ENCODE data around the gene LCE7A. TPM values are rescaled to one million over a fixed set of nuclear protein-coding genes. Genes with fewer than 3 reads are reported as not detected.

The LCE7A gene
- total RNA-seq, 1 experiment from 2014 or later = not detected

DNA sequence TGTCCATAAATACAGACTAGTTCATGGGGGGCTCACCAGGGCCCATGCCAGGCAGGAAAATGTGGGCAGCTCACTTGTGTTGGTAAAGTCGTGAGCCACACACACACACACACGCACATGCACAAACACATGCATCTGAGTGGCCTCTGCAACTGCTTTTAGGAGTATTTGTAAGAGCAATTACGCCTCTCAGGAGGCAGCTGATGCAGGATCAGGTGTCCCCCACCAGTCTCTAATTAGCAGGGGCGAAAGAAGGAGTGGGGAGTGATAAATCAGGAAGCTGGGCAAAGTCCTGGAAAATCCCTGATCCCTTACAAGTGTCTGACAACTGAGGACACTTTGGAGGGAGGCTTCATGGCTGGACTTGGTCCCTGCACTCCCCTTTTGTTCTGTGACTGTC is 42.8 kb downstream of the LCE7A start:
- Mint-ChIP-seq H3K4me3 (ENCODE audit: unreplicated experiment) (no peak overlapping the region), H3K36me3 (ENCODE audit: insufficient read depth, unreplicated experiment) (no peaks in the 10 kb centered on the region), H3K4me1 (ENCODE audit: low read depth, unreplicated experiment) (no peaks in the 10 kb centered on the region), H3K9me3 (ENCODE audit: unreplicated experiment) (no peaks in the 10 kb centered on the region), H3K27me3 (ENCODE audit: insufficient read depth, unreplicated experiment) (peaks cover 31% of the 10 kb centered on the region), H3K27ac (ENCODE audit: unreplicated experiment) (no peak overlapping the region)
- Histone ChIP-seq H3K4me1 (no peaks in the 10 kb centered on the region), H3K4me3 (ENCODE audit: low read depth, low read length) (no peak overlapping the region), H3K27me3 (replicated peaks; ENCODE audit: control insufficient read depth, insufficient read depth, low read length) (peaks cover 2% of the 10 kb centered on the region), H3K36me3 (ENCODE audit: control insufficient read depth, insufficient read depth, low read length) (no peaks in the 10 kb centered on the region), H3K9me3 (no peaks in the 10 kb centered on the region)
- intact Hi-C loops (cut with micrococcal nuclease; ENCODE audit: unreplicated experiment) = no loop called here
- POLR2A ChIA-PET = no interaction called here
- TF ChIP-seq CTCF (IDR thresholded peaks at IDR 0.05; ENCODE audit: insufficient read depth in 1 of 2, low read depth in 1 of 2, low read length in 1 of 2, severe bottlenecking in 1 of 2, unreplicated experiment in 1 of 2) = no peak
- BruUV-seq (replicated peaks) = no TSS peak
- no peak for DNase-seq
- CTCF ChIA-PET = no interaction called here

GRCh38 chr1:152904688-152905440 is 45.1 kb downstream of the LCE7A start:
- no peaks in the 10 kb centered on the region for H3K9me3 ChIP-seq
- Mint-ChIP-seq H3K9me3 (ENCODE audit: unreplicated experiment) (no peaks in the 10 kb centered on the region), H3K4me1 (ENCODE audit: low read depth, unreplicated experiment) (no peaks in the 10 kb centered on the region), H3K36me3 (ENCODE audit: insufficient read depth, unreplicated experiment) (no peaks in the 10 kb centered on the region), H3K27ac (ENCODE audit: unreplicated experiment) (no peak overlapping the region), H3K27me3 (ENCODE audit: insufficient read depth, unreplicated experiment) (peaks cover 27% of the 10 kb centered on the region), H3K4me3 (ENCODE audit: unreplicated experiment) (no peak overlapping the region)
- BruUV-seq (replicated peaks) = no TSS peak
- ChIA-PET POLR2A (no interaction called here), CTCF (no interaction called here)
- no peak for DNase-seq
- H3K27me3 ChIP-seq (replicated peaks; ENCODE audit: control insufficient read depth, insufficient read depth, low read length) = peaks cover 2% of the 10 kb centered on the region
- intact Hi-C loops (cut with micrococcal nuclease; ENCODE audit: unreplicated experiment) = no loop called here
- no peaks in the 10 kb centered on the region for H3K4me1 ChIP-seq
- H3K36me3 ChIP-seq (ENCODE audit: control insufficient read depth, insufficient read depth, low read length) = no peaks in the 10 kb centered on the region
- no peak overlapping the region for H3K4me3 ChIP-seq (ENCODE audit: low read depth, low read length)
- TF ChIP-seq CTCF (IDR thresholded peaks at IDR 0.05; ENCODE audit: insufficient read depth in 1 of 2, low read depth in 1 of 2, low read length in 1 of 2, severe bottlenecking in 1 of 2, unreplicated experiment in 1 of 2) = no peak

DNA sequence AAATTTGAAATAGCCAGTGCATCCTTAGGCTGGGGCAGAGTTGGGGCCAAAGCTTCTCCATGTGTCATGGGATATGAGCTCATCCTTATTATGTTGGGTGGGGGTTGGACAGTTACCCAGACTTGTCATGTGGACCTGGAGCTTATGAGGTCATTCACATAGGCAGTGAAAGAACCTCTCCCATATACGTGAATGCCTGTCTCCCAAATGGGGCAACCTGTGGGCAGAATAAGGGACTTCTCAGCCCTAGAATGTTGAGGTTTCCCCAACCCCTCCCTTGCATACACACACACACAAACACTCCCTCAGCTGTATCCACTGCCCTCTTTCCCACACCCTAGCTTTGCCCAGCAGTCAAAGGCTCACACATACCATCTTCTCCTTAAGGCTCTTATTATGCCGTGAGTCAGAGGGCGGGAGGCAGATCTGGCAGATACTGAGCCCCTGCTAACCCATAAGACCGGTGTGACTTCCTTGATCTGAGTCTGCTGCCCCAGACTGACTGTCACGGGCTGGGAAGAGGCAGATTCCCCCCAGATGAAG is 46.3 kb downstream of the LCE7A start:
- Mint-ChIP-seq H3K4me3 (ENCODE audit: unreplicated experiment) (no peak overlapping the region), H3K9me3 (ENCODE audit: unreplicated experiment) (no peaks in the 10 kb centered on the region), H3K36me3 (ENCODE audit: insufficient read depth, unreplicated experiment) (no peaks in the 10 kb centered on the region), H3K27ac (ENCODE audit: unreplicated experiment) (no peak overlapping the region), H3K27me3 (ENCODE audit: insufficient read depth, unreplicated experiment) (peaks cover 22% of the 10 kb centered on the region), H3K4me1 (ENCODE audit: low read depth, unreplicated experiment) (no peaks in the 10 kb centered on the region)
- no peak for TF ChIP-seq CTCF (IDR thresholded peaks at IDR 0.05; ENCODE audit: insufficient read depth in 1 of 2, low read depth in 1 of 2, low read length in 1 of 2, severe bottlenecking in 1 of 2, unreplicated experiment in 1 of 2)
- CTCF ChIA-PET = no interaction called here
- no peak for DNase-seq
- Histone ChIP-seq H3K36me3 (ENCODE audit: control insufficient read depth, insufficient read depth, low read length) (no peaks in the 10 kb centered on the region), H3K9me3 (no peaks in the 10 kb centered on the region), H3K4me3 (ENCODE audit: low read depth, low read length) (no peak overlapping the region), H3K4me1 (no peaks in the 10 kb centered on the region), H3K27me3 (replicated peaks; ENCODE audit: control insufficient read depth, insufficient read depth, low read length) (peaks cover 2% of the 10 kb centered on the region)
- no TSS peak for BruUV-seq (replicated peaks)
- POLR2A ChIA-PET = no interaction called here
- intact Hi-C loops (cut with micrococcal nuclease; ENCODE audit: unreplicated experiment) = no loop called here

All from Caco-2 (cell line).